ENCODE data around the gene CHN2. TPM values are rescaled to one million over a fixed set of nuclear protein-coding genes. Genes with fewer than 3 reads are reported as not detected.

Gene CHN2
- total RNA-seq, 1 donor from 2014 or later, result 14.2 TPM

DNA sequence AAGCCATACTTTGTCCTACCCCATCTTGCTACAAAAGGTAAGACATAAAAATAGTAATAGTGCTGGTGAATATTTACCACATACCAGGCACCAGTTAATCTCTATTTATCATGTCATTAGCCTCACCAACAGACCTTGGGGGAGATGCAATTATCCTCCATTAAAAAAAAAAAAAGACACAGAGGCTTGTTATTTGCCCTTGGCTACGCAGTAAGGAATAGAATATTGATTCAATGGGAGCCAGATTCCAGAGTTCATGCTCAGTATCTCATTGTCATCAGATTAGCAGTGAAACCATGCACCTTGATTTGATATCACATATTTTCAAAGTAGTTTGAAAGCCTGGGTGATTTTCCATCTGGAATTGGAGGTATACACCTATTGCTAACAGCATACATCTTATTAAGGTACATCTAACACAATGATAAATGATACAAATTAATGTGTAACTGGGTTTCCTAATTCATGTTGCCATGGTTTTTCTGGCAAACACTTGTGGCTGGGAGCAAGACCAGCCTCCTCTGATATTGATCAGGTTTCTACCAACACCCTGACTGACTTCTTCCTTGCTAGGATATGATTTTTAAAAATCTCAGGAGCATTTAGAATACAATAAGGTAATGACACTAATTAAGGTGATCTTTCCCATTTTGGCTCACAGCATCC, 301.9 kb downstream of the CHN2 start:
- H3K27ac ChIP-seq, result no peak overlapping the region
- H3K9me3 ChIP-seq, result no peaks in the 10 kb centered on the region
- no peaks in the 10 kb centered on the region for H3K27me3 ChIP-seq (ENCODE audit: low read depth)
- ATAC-seq, result no peak
- H3K4me1 ChIP-seq, result no peaks in the 10 kb centered on the region
- intact Hi-C loops (cut with DNase I), result no loop called here
- DNase-seq, result no peak
- TF ChIP-seq, protein P1, sequence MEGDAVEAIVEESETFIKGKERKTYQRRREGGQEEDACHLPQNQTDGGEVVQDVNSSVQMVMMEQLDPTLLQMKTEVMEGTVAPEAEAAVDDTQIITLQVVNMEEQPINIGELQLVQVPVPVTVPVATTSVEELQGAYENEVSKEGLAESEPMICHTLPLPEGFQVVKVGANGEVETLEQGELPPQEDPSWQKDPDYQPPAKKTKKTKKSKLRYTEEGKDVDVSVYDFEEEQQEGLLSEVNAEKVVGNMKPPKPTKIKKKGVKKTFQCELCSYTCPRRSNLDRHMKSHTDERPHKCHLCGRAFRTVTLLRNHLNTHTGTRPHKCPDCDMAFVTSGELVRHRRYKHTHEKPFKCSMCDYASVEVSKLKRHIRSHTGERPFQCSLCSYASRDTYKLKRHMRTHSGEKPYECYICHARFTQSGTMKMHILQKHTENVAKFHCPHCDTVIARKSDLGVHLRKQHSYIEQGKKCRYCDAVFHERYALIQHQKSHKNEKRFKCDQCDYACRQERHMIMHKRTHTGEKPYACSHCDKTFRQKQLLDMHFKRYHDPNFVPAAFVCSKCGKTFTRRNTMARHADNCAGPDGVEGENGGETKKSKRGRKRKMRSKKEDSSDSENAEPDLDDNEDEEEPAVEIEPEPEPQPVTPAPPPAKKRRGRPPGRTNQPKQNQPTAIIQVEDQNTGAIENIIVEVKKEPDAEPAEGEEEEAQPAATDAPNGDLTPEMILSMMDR (IDR thresholded peaks at IDR 0.05), result no peak
- no peaks in the 10 kb centered on the region for H3K36me3 ChIP-seq
- H3K4me3 ChIP-seq, result no peak overlapping the region

DNA sequence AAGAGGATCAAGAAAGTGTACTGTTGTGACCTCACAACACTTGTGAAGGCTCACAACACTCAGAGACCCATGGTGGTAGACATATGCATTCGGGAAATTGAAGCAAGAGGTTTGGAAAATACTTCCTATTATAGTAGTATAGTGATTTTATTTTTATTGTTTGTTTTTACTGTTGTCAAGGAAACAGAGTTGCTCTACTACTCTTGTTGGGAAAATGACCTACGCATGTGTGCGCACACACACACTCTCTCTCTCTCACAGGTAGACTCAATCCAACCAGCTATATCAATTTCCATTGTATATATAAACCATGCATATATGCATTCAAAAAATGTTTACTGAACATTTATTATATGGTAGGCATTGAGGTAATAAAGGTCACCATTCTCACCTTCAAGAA, 305.4 kb downstream of the CHN2 start:
- no peak for ATAC-seq
- Histone ChIP-seq H3K4me1 (no peaks in the 10 kb centered on the region), H3K36me3 (peaks cover under 1% of the 10 kb centered on the region), H3K4me3 (no peak overlapping the region), H3K27ac (no peak overlapping the region), H3K9me3 (no peaks in the 10 kb centered on the region), H3K27me3 (ENCODE audit: low read depth) (no peaks in the 10 kb centered on the region)
- DNase-seq, result no peak
- TF ChIP-seq, protein P1 (IDR thresholded peaks at IDR 0.05), result no peak
- intact Hi-C loops (cut with DNase I), result no loop called here

DNA sequence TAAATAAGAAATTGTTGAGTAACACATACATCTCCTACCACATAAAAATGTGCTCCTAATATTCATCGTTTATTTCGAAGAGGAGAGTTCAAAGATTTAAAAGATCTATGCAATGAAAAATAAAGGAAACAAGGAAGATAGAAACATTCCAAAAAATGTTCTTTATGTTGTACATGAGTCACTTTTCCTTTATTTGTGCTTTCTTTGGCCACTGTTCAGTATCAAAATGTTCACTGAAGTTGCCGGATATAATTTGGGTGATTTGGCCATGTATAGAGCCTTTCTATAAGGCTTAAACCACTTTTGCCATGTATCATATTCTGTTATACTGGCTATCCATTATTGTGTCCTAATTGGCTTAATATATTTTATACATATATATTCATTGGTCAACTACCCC, 306.1 kb downstream of the CHN2 start:
- no peak for DNase-seq
- intact Hi-C loops (cut with DNase I), result no loop called here
- TF ChIP-seq, protein P1 (IDR thresholded peaks at IDR 0.05), result no peak
- H3K27me3 ChIP-seq (ENCODE audit: low read depth), result no peaks in the 10 kb centered on the region
- no peak overlapping the region for H3K4me3 ChIP-seq
- ATAC-seq, result no peak
- H3K4me1 ChIP-seq, result no peaks in the 10 kb centered on the region
- H3K27ac ChIP-seq, result no peak overlapping the region
- no peaks in the 10 kb centered on the region for H3K9me3 ChIP-seq
- peaks cover 8% of the 10 kb centered on the region for H3K36me3 ChIP-seq

DNA sequence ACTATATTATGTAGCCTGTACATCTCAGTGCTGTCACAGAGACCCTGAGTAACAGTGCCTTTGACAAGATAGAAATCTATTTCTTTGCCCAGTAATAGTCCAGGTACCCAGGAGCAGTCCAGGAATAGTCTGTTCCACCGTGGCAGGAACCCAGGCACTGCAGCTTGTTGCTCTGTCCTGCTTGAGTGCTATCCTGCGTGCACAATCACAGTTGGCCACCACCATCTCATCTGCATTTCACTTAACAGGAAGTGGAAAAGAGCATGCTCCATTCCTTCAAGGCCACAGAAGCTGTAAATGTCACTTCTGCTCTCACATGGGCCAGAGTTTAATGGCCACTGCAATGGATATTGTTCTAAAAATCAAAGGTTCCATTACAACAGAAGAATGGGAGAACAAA, 307.6 kb downstream of the CHN2 start:
- ATAC-seq, result no peak
- TF ChIP-seq, protein P1 (IDR thresholded peaks at IDR 0.05), result no peak
- DNase-seq, result no peak
- H3K9me3 ChIP-seq, result no peaks in the 10 kb centered on the region
- H3K27me3 ChIP-seq (ENCODE audit: low read depth), result no peaks in the 10 kb centered on the region
- no peaks in the 10 kb centered on the region for H3K4me1 ChIP-seq
- H3K27ac ChIP-seq, result no peak overlapping the region
- intact Hi-C loops (cut with DNase I), result no loop called here
- H3K4me3 ChIP-seq, result no peak overlapping the region
- peaks cover 11% of the 10 kb centered on the region for H3K36me3 ChIP-seq

DNA sequence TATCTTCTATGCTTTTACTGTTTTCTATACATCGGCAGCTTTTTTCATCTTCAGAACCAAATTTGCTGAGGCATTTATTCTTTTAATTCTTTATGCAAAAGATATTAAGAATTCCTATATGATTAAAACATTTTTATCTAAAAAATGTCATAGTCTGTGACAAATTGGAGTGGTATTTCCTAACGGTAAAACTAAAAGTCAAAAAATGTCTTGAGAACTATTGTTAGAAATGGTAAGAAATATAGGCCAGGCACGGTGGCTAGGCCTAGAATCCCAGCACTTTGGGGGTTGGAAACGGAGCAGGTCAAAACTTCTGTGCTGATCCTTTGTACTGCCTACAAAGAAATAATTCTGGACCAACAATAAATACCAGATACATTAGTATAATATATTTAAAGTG, 311.4 kb downstream of the CHN2 start:
- TF ChIP-seq, protein P1 (IDR thresholded peaks at IDR 0.05), result no peak

More for the DNA sequence above, 311.4 kb downstream of the CHN2 start:
- Histone ChIP-seq H3K27me3 (ENCODE audit: low read depth) (no peaks in the 10 kb centered on the region), H3K4me3 (no peak overlapping the region), H3K36me3 (peaks cover 24% of the 10 kb centered on the region), H3K27ac (no peak overlapping the region), H3K9me3 (no peaks in the 10 kb centered on the region), H3K4me1 (no peaks in the 10 kb centered on the region)
- no peak for ATAC-seq
- intact Hi-C loops (cut with DNase I), result no loop called here
- DNase-seq, result no peak
